ENCODE measurements around the gene PIK3R3.

DNA sequence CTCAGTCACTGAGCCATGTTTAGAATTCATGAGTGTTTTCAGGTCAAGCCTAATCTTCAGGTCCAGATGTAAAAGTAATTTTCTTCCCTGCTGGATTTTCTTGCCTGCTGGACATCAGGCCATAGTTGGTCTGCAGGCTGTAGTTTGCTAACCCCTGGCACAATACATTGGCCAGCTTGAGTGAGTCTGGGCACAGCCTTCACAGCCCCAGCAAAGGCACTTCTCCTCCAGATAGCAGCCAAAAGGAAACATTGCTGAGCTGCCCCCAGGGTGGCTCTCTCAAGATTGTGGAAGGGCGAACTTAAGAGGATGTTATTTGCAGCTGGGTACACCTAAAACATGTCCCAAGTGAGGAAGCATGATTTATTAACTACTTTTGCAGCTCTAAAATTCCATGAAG is 126.8 kb downstream of the PIK3R3 start:
- TF ChIP-seq CTCF (IDR thresholded peaks at IDR 0.05) (no peak), POLR2A (IDR thresholded peaks at IDR 0.05) (no peak), POLR2AphosphoS5 (IDR thresholded peaks at IDR 0.05) (no peak)
